ENCODE results near the gene CUL4A. TPM values are rescaled to one million over a fixed set of nuclear protein-coding genes. Genes with fewer than 3 reads are reported as not detected.

The CUL4A gene
- total and polyA plus RNA-seq, 9 of the 15 experiments (the other 6 are each of a cell fraction or from before 2014, with no cell fraction given), result 21.1 to 92.0 (median 63.2) TPM

DNA sequence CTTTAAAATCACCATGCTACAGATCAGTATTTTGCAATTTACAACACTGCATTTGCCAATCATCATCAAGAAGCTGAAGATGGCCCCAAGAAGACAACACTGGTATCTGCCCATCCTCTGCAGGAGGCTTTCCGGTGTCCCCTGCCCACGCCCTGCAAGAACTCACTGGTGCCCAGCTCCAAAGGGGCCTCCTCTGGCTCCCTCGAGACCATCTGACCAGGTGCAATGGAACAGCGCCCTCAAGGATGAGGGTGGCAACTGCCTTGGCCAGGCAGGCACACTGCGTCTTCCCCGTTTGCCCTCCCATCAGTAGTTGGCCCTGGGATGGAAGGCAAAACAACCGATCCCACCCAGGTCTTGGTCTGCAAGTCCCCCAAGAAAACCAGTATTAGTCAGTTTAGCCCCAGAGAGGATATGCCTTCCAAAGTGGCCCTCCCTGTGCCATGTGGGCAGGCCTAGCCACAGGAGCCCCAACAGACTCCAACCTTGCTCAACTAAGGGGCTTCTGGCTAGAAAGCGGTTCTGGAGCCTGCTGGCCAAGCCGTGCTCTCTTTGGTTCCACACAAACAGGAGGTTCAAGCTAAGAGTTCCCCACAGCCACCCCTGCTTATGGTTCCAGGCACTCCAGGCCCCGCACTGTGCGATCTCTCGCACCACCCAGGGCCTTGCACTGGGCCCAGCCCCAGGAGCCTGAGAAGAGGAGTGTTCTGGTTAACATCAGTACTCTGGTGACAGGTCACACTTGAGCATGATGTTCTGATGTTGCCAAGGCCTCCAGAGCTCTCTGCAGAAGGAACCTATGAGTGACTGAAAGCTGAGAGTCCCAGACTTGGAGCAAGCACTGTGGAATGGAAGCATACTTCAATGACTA, 5.7 kb upstream of the CUL4A start (continued):
- TF ChIP-seq SPI1 (IDR thresholded peaks at IDR 0.05; ENCODE audit: borderline replicate concordance, low read depth, low read length) (no peak), ZNF217 (CRISPR knock-in tag; IDR thresholded peaks at IDR 0.05) (no peak)

DNA sequence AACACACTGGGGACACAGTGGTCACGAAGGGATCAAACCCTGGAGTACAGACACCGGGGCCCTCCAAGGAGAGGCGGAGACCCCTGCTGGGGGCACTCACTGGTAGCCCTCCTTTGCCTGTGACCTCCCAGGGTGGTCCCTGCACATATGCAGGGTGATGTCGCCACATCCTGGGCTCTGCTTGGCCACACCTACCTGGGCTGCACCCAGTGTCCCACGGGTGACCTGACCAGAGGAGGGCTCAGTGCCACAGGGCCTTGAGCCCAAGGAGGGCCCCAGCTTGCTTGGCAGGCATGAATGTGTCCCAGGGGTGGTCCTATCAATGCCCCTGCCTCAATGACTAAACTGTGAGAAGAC, 5.1 kb upstream of the CUL4A start:
- in situ Hi-C loops (cut with MboI) (no loop called here), intact Hi-C loops (cut with micrococcal nuclease) (loop anchor here (10.0 kb wide), 1 partner anchor 190 kb away; no protein-coding TSS in a partner anchor)
- TF ChIP-seq PML (IDR thresholded peaks at IDR 0.05; ENCODE audit: low read length) (no peak), ZNF3 (CRISPR knock-in tag; IDR thresholded peaks at IDR 0.05) (no peak)
- BruUV-seq (replicated peaks), result no TSS peak
- no peak overlapping the region for H3K4me3 ChIP-seq
- peak overlapping the region in 1 of 2 experiments; percentile 76; a peak in 2 of 4 replicates for H3K9ac ChIP-seq (ENCODE audit: insufficient read depth in 1 of 2, low read depth in 2 of 2, low read length in 2 of 2)
- FAIRE-seq (no peak), ATAC-seq (no peak), DNase-seq (ENCODE audit: extremely low read depth in 1 of 4, low spot score in 3 of 4) (no peak)
- no peaks in the 10 kb centered on the region for H3K9me3 ChIP-seq (replicated peaks; ENCODE audit: control insufficient read depth, insufficient read depth, low read depth, low read length)
- H3K9me1 ChIP-seq (ENCODE audit: control insufficient read depth, insufficient read depth, low read length), result peaks cover 5% of the 10 kb centered on the region
- CTCF ChIA-PET (ENCODE audit: low intra/inter-chr PET ratio), result no interaction called here
- POLR2A ChIA-PET, result interaction anchor here (1.2 kb wide), 2 partner anchors 14 to 24 kb away, joined by 3 read pairs; no protein-coding TSS in a partner anchor
- H3K4me2 ChIP-seq (ENCODE audit: insufficient read depth, low read length), result no peak overlapping the region
- no peak overlapping the region for H2AFZ ChIP-seq (ENCODE audit: low read depth, low read length)
- H4K20me1 ChIP-seq (replicated peaks; ENCODE audit: control insufficient read depth, insufficient read depth, low read length), result peaks cover 12% of the 10 kb centered on the region; the same call in 1 of the 2 replicates
- peaks cover 77% of the 10 kb centered on the region; the same call in 2 of the 3 replicates for H3K36me3 ChIP-seq (ENCODE audit: control insufficient read depth, insufficient read depth, low read length)
- no peaks in the 10 kb centered on the region for H3K27me3 ChIP-seq (ENCODE audit: control insufficient read depth in 2 of 2, insufficient read depth in 2 of 2, low read length in 2 of 2)
- no peak overlapping the region for H3K27ac ChIP-seq (ENCODE audit: extremely low read depth, low read depth, low read length)
- H3K79me2 ChIP-seq (ENCODE audit: control insufficient read depth, insufficient read depth, low read length), result peaks cover 94% of the 10 kb centered on the region
- WGBS (ENCODE audit: insufficient coverage, low coverage, missing lambda C conversion rate), result 88% methylated on average over 5 of the region's 5 CpGs
- H3K4me1 ChIP-seq (replicated peaks in 1 of 2; ENCODE audit: control insufficient read depth in 2 of 2, insufficient read depth in 2 of 2, low read length in 2 of 2), result peaks cover 21 to 22% of the 10 kb centered on the region in 2 experiments; a peak in 4 of 5 replicates

Measured in K562 (cell line).